Kidney glomerular epithelial cell (primary cell): ENCODE results near the gene CCNL2.
A peak's percentile ranks its signal among the peaks of the same experiment; 100 is the strongest.
"Not testable (repeated sequence)": the region's sequence is repeated elsewhere in the genome, so short reads cannot be mapped to it uniquely, and the experiment has no call there.

Experiments used
- DNase-seq: peaks from one replicate; lab custom pipeline; 2025; lab: John Stamatoyannopoulos, UW

The CCNL2 gene

GRCh38 chr1:1419813-1420653, 20.9 kb upstream of the CCNL2 start:
- DNase-seq: no peak

DNA sequence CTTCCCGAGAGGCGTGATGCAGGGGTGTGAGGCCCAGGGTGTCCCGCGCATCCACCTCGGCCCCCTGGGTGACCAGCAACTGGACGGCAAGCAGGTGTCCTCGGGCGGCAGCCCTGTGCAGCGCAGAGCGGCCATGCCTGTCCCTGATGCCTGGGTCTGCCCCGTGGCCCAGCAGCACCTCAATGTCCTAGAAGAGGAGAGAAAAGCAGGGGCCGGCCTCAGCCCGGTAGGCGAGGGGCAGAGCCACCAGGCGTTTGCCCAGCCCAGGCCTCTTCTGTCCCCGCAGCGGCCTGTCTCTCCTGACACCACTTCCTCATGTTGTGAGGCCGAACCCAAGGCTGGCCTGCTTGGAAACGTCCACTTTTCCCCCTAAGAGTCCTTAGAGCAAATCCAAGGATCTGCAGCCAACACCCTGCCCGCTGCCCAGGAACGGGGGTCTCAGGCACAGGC, 20.3 kb upstream of the CCNL2 start:
- no peak for DNase-seq

GRCh38 chr1:1418464-1419362, 19.6 kb upstream of the CCNL2 start:
- DNase-seq: no peak

DNA sequence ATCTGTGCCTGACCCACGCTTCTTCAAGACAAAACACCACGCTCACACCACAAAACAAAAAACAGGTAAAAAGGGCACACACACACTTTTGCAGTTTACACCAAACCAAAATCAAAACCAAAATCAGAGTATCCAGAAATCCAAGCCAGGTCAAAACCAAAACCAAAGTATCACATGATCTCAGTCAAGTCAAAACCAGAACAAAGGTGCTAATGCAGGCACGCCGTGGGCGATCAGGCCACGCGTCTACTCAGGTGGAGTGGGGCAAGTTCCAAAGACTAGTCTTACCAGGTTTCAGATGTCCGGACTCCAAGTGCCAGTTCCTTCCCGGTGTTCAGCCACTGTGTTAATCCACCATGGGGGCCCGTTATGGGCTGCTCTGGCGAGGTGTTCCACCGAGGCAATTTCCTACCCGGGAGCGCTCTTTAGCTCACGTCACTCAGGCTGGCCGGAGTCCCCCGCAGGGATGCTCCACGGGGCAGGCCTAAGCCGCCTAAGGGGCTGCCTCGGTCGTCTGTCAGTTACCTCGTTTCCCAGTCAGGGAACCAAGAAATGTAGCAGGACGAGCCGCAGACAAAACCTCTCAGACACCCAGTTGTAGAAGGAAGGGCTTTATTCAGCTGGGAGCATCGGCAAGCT, 18.8 kb upstream of the CCNL2 start:
- not testable (repeated sequence) for DNase-seq

GRCh38 chr1:1417396-1417795, 18.3 kb upstream of the CCNL2 start:
- not testable (repeated sequence) for DNase-seq

DNA sequence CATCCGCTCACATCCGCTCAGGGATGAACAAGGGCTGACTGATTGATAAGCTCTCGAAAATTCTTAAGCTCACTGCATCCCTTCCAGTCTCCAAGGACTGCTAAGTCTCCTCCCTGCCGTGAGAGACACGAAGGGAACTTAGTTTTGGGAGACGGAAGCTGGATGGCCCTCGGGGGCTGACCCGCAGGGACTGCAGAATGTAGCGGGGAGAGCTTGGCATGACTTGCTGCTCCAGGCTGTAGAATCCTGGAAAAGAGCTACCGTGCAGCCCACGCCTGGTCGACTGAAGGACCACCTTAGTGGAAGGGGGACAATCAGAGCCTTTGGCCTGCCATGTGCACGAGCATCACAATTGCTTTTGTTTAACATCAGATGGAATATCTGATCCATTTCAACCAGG, 16.6 kb upstream of the CCNL2 start:
- no peak for DNase-seq

GRCh38 chr1:1412311-1412902, 13.3 kb upstream of the CCNL2 start:
- not testable (repeated sequence) for DNase-seq

GRCh38 chr1:1411626-1412025, 12.5 kb upstream of the CCNL2 start:
- no peak for DNase-seq

GRCh38 chr1:1410238-1410637, 11.1 kb upstream of the CCNL2 start:
- not testable (repeated sequence) for DNase-seq

DNA sequence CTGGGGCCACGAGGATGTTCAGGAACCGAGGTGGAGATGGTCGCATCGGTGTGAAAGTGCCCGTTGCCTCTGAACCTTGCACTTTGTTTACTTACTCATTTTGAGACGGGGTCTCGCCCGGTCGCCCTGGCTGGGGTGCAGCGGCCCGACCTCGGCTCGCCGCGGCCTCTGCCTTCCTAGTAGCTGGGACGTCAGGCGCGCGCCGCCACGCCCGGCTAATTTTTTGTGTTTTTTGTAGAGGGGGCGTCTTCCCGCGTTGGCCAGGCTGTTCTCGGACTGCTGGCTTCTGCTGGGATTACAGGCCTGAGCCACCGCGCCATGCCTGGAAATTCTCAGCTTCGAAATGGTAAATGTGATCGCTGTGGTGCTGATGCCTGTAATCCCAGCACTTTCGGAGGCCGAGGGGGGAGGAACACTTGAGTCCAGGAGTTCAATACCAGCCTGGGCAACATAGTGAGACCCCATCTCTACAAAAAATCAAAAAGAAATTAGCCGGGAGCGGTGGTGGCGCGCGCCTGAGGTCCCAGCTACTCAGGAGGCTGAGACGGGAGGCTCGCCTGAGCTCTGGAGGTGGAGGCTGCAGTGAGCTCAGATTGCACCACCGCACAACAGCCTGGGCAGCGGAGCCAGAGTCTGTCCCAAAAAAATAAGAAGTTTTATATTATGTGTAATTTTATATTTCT, 8.6 kb upstream of the CCNL2 start:
- DNase-seq: no peak

GRCh38 chr1:1406821-1407635, 7.9 kb upstream of the CCNL2 start, which contains the start of gene MRPL20:
TSS of gene MRPL20 (minus strand) at chr1:1407293. CDS start at chr1:1407217, 76 bp downstream.
- DNase-seq: peak; percentile 64

- DNase-seq: no peak
Measured at GRCh38 chr1:1406101-1406820, 7.1 kb upstream of the CCNL2 start.

- no peak for DNase-seq
Measured at GRCh38 chr1:1403653-1404052, 4.5 kb upstream of the CCNL2 start.

DNA sequence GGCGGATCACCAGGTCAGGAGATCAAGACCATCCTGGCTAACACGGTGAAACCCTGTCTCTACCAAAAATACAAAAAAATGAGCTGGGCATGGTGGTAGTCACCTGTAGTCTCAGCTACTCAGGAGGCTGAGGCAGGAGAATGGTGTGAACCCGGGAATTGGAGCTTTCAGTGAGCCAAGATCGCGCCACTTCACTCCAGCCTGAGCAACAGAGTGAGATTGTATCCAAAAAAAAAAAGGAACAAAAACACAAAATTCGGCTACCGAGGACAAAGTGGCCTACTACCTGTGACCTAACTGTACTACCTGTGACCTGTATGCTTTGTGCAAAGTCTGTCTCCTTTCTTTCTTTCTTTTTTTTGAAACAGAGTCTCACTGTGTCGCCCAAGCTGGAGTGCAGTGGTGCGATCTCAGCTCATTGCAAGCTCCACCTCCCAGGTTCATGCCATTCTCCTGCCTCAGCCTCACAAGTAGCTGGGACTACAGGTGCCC, 3.8 kb upstream of the CCNL2 start:
- not testable (repeated sequence) for DNase-seq

GRCh38 chr1:1402072-1402900, 3.2 kb upstream of the CCNL2 start:
- DNase-seq: peak; percentile 48

DNA sequence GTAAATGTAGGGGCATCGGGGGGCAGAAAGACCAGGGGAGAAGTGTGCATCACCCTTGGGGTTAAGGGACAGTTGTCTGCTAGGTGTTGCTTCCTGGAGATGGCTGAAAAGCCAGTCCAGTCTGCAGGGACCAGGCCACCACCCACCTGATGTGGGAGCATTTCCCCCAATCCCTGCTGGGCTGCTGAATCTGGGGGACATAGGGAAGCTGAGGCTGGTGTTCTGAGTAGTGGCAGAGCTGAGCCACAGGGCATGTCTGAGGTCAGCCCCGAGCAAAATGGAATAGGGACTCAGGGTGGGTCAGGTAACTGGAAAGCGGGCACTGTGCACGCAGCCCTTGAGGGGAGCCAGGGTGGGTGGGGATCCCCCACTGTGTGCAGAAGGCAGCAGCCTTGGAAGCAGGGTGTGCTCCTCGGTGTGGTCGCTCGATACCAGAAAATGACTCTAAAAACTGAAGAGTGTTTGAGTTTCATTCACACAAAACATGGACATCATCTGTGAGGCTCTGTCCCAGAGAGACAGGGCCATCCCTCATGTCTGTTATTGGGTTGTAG, 2.4 kb upstream of the CCNL2 start:
- DNase-seq: no peak

DNA sequence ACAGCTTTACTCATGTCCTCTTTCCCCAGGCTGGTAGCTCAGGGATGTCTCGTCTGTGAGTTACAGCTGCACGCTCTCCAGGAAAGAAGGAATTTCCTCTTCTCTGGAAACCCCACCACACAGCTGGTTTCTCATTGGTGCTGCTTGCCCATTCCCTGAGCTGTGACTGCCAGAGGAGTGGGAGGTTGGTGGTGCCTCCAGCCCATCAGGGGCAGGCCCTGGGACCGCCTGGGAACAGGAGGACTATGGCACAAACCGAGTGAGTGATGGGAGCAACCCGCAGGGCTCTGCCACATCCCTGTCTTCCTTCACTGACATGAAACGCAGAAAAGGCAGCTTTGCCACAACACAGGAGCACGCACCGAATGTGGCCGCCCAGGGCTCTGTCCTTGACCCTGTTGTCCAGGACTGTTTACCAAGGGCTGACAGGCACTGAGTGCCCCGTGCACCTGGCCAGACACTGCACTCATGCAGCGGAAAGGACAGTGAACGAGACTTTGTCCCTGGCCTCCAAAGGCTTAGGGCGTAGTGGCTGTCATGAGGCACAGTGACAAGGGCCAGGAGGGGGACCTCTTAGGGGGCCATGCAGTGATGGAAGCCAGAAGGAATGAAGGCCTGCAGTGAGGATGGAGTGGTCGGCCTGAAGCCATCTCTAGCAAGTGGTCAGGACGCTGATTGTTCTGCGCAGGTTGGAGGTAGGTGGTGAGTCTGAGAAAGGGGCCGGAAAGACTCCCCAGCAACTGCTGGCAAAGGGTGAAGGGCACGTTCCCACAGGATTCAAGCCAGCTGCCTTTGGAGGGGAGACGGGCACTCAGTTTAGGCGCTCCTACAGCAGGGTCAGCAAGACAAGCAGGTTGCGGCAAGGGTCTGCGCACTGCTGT, 1.7 kb upstream of the CCNL2 start:
- DNase-seq: no peak
